ENCODE measurements around the gene SAMD5. TPM values are rescaled to one million over a fixed set of nuclear protein-coding genes. Genes with fewer than 3 reads are reported as not detected.

SAMD5 gene
- total RNA-seq, 6 donors from 2014 or later: 4.1 to 10.8 (median 5.6) TPM

DNA sequence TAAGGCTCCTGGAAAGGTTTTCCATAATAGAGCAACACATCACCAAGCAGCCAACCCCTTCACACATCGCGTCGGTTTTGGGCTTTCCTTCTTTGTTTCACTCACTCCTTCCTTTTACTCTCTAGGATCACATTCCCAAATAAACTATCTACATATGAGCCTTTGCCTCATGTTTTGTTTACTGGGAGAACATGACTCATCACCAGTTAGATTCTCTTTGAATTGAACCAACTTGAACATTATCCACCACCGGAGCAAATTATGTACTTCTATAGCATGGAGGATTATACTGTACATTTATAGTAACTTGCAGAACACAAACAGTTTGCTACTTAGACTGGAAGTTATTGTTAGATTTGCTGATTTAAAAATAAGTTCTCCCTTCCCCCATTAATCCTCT, 41.0 kb downstream of the SAMD5 start:
- H3K36me3 ChIP-seq: no peaks in the 10 kb centered on the region
- DNase-seq: no peak

DNA sequence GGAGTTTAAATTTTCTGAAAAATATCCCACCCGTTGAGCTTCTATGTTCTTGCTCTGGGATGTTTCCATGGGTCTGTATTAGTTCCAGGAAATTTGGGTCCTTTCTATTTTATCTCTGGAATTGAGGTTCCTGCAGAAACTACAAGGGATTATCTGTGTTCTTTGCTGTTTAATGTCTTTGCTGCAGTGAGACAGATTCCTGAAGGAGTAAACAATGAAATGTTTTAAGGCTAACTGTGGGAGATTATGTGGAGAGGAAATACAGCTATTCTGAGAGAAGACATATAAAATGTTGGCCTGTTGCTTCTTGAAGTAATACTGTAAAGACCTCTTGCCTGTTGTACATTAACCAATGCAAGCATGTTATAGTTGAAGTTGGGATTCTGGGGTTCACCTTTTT, 43.5 kb downstream of the SAMD5 start:
- Histone ChIP-seq H3K36me3 (no peaks in the 10 kb centered on the region), H3K27me3 (no peaks in the 10 kb centered on the region), H3K9me3 (no peaks in the 10 kb centered on the region), H3K4me3 (no peak overlapping the region), H3K4me1 (peaks cover 0 to 3% (median 0%) of the 10 kb centered on the region in 4 donors), H3K27ac (no peak overlapping the region)
- TF ChIP-seq EP300 (IDR thresholded peaks at IDR 0.05) (no peak), POLR2A (IDR thresholded peaks at IDR 0.05) (no peak), POLR2AphosphoS5 (IDR thresholded peaks at IDR 0.05) (no peak)
- TF ChIP-seq, protein P1, sequence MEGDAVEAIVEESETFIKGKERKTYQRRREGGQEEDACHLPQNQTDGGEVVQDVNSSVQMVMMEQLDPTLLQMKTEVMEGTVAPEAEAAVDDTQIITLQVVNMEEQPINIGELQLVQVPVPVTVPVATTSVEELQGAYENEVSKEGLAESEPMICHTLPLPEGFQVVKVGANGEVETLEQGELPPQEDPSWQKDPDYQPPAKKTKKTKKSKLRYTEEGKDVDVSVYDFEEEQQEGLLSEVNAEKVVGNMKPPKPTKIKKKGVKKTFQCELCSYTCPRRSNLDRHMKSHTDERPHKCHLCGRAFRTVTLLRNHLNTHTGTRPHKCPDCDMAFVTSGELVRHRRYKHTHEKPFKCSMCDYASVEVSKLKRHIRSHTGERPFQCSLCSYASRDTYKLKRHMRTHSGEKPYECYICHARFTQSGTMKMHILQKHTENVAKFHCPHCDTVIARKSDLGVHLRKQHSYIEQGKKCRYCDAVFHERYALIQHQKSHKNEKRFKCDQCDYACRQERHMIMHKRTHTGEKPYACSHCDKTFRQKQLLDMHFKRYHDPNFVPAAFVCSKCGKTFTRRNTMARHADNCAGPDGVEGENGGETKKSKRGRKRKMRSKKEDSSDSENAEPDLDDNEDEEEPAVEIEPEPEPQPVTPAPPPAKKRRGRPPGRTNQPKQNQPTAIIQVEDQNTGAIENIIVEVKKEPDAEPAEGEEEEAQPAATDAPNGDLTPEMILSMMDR (IDR thresholded peaks at IDR 0.05): no peak
- no peak for ATAC-seq (ENCODE audit: low FRiP score in 2 of 2)
- WGBS, 2 donors: 72 to 82% methylated on average over 1 of the region's 1 CpG
- no peak for DNase-seq

More for the DNA sequence above, 41.0 kb downstream of the SAMD5 start:
- Histone ChIP-seq H3K4me3 (no peak overlapping the region), H3K9me3 (no peaks in the 10 kb centered on the region), H3K27me3 (no peaks in the 10 kb centered on the region), H3K27ac (no peak overlapping the region), H3K4me1 (peaks cover 0 to 4% (median 0%) of the 10 kb centered on the region in 4 donors)
- ATAC-seq (ENCODE audit: low FRiP score in 2 of 2): no peak
- TF ChIP-seq, protein P1 (IDR thresholded peaks at IDR 0.05): no peak
- TF ChIP-seq POLR2AphosphoS5 (IDR thresholded peaks at IDR 0.05): no peak
- TF ChIP-seq EP300 (IDR thresholded peaks at IDR 0.05): no peak
- no peak for TF ChIP-seq POLR2A (IDR thresholded peaks at IDR 0.05)
- WGBS, 2 donors: 81 to 92% methylated on average over 4 of the region's 4 CpGs

DNA sequence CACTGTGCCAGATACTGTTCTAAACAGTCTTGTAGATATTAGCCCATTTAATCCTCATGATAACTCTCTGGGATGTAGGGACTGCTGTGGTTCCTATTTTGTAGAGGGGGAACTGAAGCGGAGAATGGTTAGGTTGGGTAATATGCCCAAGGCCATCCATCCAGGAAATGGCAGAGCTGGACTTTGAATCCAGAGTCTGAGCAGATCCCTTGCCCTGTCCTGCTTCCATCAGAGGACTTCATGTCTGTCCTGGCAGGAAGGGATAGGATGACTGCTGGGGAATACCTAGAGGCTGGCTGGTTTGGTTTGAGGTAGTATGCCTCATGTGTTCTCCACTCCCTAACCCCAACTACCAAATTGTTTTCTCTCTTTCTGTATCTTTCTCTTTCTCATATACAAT, 44.6 kb downstream of the SAMD5 start:
- no peak for TF ChIP-seq EP300 (IDR thresholded peaks at IDR 0.05)
- TF ChIP-seq, protein P1 (IDR thresholded peaks at IDR 0.05): no peak
- no peak for TF ChIP-seq POLR2AphosphoS5 (IDR thresholded peaks at IDR 0.05)
- TF ChIP-seq POLR2A (IDR thresholded peaks at IDR 0.05): no peak
- no peak for ATAC-seq (ENCODE audit: low FRiP score in 2 of 2)
- 92 to 100% methylated on average over 1 of the region's 1 CpG for WGBS, 2 donors

DNA sequence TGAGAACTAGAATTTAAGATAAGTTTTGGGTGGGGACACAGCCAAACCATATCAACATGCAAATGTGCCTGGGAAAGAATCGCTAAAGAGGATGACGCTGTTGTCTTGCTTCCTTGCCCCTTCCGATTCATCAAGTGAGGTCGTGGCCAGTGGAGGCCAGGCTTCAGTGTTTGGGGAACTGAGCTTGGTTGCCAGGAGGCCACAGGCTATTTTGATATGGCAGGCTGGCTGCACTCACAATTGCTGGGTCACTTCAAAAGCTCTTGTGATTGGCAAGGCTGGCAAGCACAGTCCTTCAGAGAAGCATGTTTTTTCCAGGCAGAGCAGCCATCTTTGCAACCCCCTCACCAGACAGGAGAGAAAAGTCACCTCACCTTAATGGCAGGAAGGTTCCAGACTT, 45.8 kb downstream of the SAMD5 start:
- DNase-seq (no peak), ATAC-seq (ENCODE audit: low FRiP score in 2 of 2) (no peak)
- Histone ChIP-seq H3K4me1 (no peaks in the 10 kb centered on the region), H3K27me3 (no peaks in the 10 kb centered on the region), H3K36me3 (no peaks in the 10 kb centered on the region), H3K27ac (no peak overlapping the region), H3K9me3 (no peaks in the 10 kb centered on the region), H3K4me3 (no peak overlapping the region)
- WGBS, 2 donors: 80 to 97% methylated on average over 3 to 4 of the region's 4 CpGs
- TF ChIP-seq EP300 (IDR thresholded peaks at IDR 0.05): no peak
- TF ChIP-seq, protein P1 (IDR thresholded peaks at IDR 0.05): no peak
- no peak for TF ChIP-seq POLR2AphosphoS5 (IDR thresholded peaks at IDR 0.05)
- no peak for TF ChIP-seq POLR2A (IDR thresholded peaks at IDR 0.05)

More for the DNA sequence above, 44.6 kb downstream of the SAMD5 start:
- Histone ChIP-seq H3K4me3 (no peak overlapping the region), H3K27ac (no peak overlapping the region), H3K9me3 (no peaks in the 10 kb centered on the region), H3K36me3 (no peaks in the 10 kb centered on the region), H3K4me1 (no peaks in the 10 kb centered on the region), H3K27me3 (no peaks in the 10 kb centered on the region)
- no peak for DNase-seq

DNA sequence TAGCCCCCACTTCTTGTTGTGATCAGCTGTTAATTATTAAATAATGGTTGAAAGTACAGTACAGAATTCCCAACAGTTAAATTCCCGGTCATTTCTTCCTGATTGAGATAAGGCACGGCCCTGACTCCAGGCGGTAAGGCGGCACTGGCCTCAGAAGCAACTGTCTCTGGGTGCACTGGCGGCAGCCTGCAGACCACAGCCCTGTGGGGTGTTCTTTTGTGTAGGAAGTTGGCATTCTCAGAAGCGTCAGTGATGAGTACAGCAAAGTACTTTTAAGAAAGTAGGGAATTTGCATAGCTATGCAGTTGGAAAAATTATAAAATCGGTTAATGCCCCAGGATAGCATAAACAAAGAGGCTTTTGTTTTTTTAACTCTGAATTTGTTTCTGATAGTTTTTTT, 50.5 kb downstream of the SAMD5 start:
- H3K27ac ChIP-seq: no peak overlapping the region
- no peak for ATAC-seq (ENCODE audit: low FRiP score in 2 of 2)
- no peak for DNase-seq
- no peaks in the 10 kb centered on the region for H3K4me1 ChIP-seq
- WGBS, 2 donors: 71 to 72% methylated on average over 7 of the region's 7 CpGs
- H3K27me3 ChIP-seq: no peaks in the 10 kb centered on the region
- TF ChIP-seq, protein P1 (IDR thresholded peaks at IDR 0.05): no peak
- no peak for TF ChIP-seq EP300 (IDR thresholded peaks at IDR 0.05)
- TF ChIP-seq POLR2A (IDR thresholded peaks at IDR 0.05): no peak
- TF ChIP-seq POLR2AphosphoS5 (IDR thresholded peaks at IDR 0.05): no peak
- H3K4me3 ChIP-seq: peak overlapping the region in 1 of 4 donors; percentile 8
- no peaks in the 10 kb centered on the region for H3K36me3 ChIP-seq
- H3K9me3 ChIP-seq: no peaks in the 10 kb centered on the region
